ENCODE data around the gene P2RX1. TPM values are rescaled to one million over a fixed set of nuclear protein-coding genes. Genes with fewer than 3 reads are reported as not detected.
A peak's percentile ranks its signal among the peaks of the same experiment; 100 is the strongest.

P2RX1 gene
- total RNA-seq, 4 donors from 2014 or later, result 1.2 to 18.8 (median 9.9) TPM

- intact Hi-C loops (cut with DNase I; ENCODE audit: low total_unique reads), result no loop called here
- TF ChIP-seq CTCF (IDR thresholded peaks at IDR 0.05) (no peak), POLR2A (IDR thresholded peaks at IDR 0.05) (no peak)
- H3K27ac ChIP-seq, result no peak overlapping the region
- no peak for DNase-seq
- H3K9me3 ChIP-seq, result no peaks in the 10 kb centered on the region
- H3K4me3 ChIP-seq, result no peak overlapping the region
- no peaks in the 10 kb centered on the region for H3K4me1 ChIP-seq
- H3K36me3 ChIP-seq, result no peaks in the 10 kb centered on the region
- H3K27me3 ChIP-seq, result no peaks in the 10 kb centered on the region
These were observed 7.0 kb downstream of the P2RX1 start for GRCh38 chr17:3909257-3909656.

- H3K36me3 ChIP-seq, result no peaks in the 10 kb centered on the region
- no peak overlapping the region for H3K4me3 ChIP-seq
- intact Hi-C loops (cut with DNase I; ENCODE audit: low total_unique reads), result no loop called here
- no peak overlapping the region for H3K27ac ChIP-seq
- DNase-seq, result no peak
- no peaks in the 10 kb centered on the region for H3K27me3 ChIP-seq
- H3K9me3 ChIP-seq, result no peaks in the 10 kb centered on the region
- no peak for TF ChIP-seq POLR2A (IDR thresholded peaks at IDR 0.05)
- peak in 3 of 4 experiments; percentile 16 to 40 (median 36) for TF ChIP-seq CTCF (IDR thresholded peaks at IDR 0.05)
- H3K4me1 ChIP-seq, result no peaks in the 10 kb centered on the region
These were observed 8.6 kb downstream of the P2RX1 start for GRCh38 chr17:3907483-3908216.

GRCh38 chr17:3906881-3907280 is 9.4 kb downstream of the P2RX1 start:
- TF ChIP-seq POLR2A (IDR thresholded peaks at IDR 0.05) (no peak), CTCF (IDR thresholded peaks at IDR 0.05) (no peak)
- no peaks in the 10 kb centered on the region for H3K27me3 ChIP-seq
- no peaks in the 10 kb centered on the region for H3K4me1 ChIP-seq
- no peak for DNase-seq
- H3K4me3 ChIP-seq, result no peak overlapping the region
- no peak overlapping the region for H3K27ac ChIP-seq
- intact Hi-C loops (cut with DNase I; ENCODE audit: low total_unique reads), result no loop called here
- H3K9me3 ChIP-seq, result no peaks in the 10 kb centered on the region
- no peaks in the 10 kb centered on the region for H3K36me3 ChIP-seq

- no peaks in the 10 kb centered on the region for H3K36me3 ChIP-seq
- no peaks in the 10 kb centered on the region for H3K4me1 ChIP-seq
- H3K4me3 ChIP-seq, result no peak overlapping the region
- intact Hi-C loops (cut with DNase I; ENCODE audit: low total_unique reads), result no loop called here
- no peaks in the 10 kb centered on the region for H3K9me3 ChIP-seq
- H3K27ac ChIP-seq, result no peak overlapping the region
- no peak for TF ChIP-seq CTCF (IDR thresholded peaks at IDR 0.05)
- TF ChIP-seq POLR2A (IDR thresholded peaks at IDR 0.05), result no peak
- no peak for DNase-seq
- H3K27me3 ChIP-seq, result no peaks in the 10 kb centered on the region
These were observed 11.2 kb downstream of the P2RX1 start for GRCh38 chr17:3905017-3905520.

GRCh38 chr17:3904501-3904900 is 11.8 kb downstream of the P2RX1 start:
- no peak for DNase-seq
- Histone ChIP-seq H3K4me3 (no peak overlapping the region), H3K36me3 (no peaks in the 10 kb centered on the region), H3K27me3 (no peaks in the 10 kb centered on the region), H3K4me1 (no peaks in the 10 kb centered on the region), H3K27ac (no peak overlapping the region), H3K9me3 (no peaks in the 10 kb centered on the region)
- intact Hi-C loops (cut with DNase I; ENCODE audit: low total_unique reads), result no loop called here
- no peak for TF ChIP-seq CTCF (IDR thresholded peaks at IDR 0.05)
- no peak for TF ChIP-seq POLR2A (IDR thresholded peaks at IDR 0.05)

Measured in uterus (tissue), 4 donors.